Bronchial epithelial cell (primary cell): ENCODE results near the gene DISC1. TPM values are rescaled to one million over a fixed set of nuclear protein-coding genes. Genes with fewer than 3 reads are reported as not detected.
"Not testable (repeated sequence)": the region's sequence is repeated elsewhere in the genome, so short reads cannot be mapped to it uniquely, and the experiment has no call there.

Experiments used
- DNase-seq: peaks from one replicate; pipeline ENCODE4 v3.0.0-alpha.2; 2010; ENCODE audit warnings: low read depth
- FAIRE-seq: peaks from 2 replicates; lab custom pipeline; 2011; peaks lifted over from hg19 to GRCh38; lab: Jason Lieb, UNC
- H3K27me3 ChIP-seq: 2 replicates; pipeline ENCODE4 v1.5.1; 2011; ENCODE audit warnings: low read length; ENCODE audit not compliant: control insufficient read depth, insufficient read depth
- H3K36me3 ChIP-seq: 2 replicates; pipeline ENCODE4 v1.5.1; 2011; ENCODE audit warnings: low read length; ENCODE audit not compliant: control insufficient read depth, insufficient read depth
- H3K4me3 ChIP-seq: 2 replicates; pipeline ENCODE4 v1.5.1; 2011; ENCODE audit warnings: mild to moderate bottlenecking, low read depth, low read length, control low read depth
- CTCF ChIP-seq: IDR thresholded peaks from 2 replicates; pipeline ENCODE4 v1.5.1; 2011; ENCODE audit warnings: mild to moderate bottlenecking, moderate library complexity, low read length, control low read depth, inconsistent platforms; ENCODE audit not compliant: insufficient read depth, severe bottlenecking
- total RNA-seq: library from RNA; depleted of rRNA; stranded (reverse); fragments of >200 nt; gene quantifications from 2 replicates; pipeline ENCODE4 v1.2.1, GENCODE V29; 2014

DISC1 gene
- total RNA-seq, 1 donor from 2014 or later: 0.79 TPM

DNA sequence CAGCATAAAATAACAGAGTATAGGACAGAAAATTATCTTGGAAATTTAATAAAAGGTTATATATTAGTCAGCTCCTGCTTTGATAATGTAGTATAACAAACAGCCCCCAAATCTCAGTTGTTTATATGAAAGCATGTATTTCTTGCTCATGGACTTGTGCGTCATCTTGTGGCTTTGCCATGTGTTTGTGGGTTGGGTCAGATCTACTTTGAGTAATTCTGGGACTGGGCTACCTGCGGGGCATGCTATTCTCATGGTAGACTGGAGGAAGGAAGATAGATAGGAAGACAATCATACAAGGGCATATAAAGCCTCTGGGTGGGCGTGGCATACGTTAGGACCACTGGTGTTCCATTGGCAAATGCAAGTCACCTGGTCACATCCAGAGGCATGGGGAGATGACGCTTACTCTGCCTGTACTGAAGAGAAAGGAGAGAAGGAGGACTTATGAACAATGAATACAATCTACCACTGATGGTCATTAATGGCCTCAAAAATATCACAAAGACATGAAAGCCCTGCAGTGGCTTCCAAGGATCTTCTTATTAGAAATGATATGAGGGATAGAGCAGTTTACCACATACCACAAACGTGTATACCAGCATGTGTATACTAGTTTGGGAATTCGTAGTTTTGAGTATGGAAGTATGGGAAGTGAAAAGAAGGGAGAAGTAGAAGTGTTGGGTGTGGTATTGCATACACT is 267.0 kb downstream of the DISC1 start:
- DNase-seq (no peak), FAIRE-seq (no peak)
- Histone ChIP-seq H3K4me3 (no peak overlapping the region), H3K36me3 (no peaks in the 10 kb centered on the region), H3K27me3 (no peaks in the 10 kb centered on the region)
- TF ChIP-seq CTCF: no peak

GRCh38 chr1:231896806-231897205 is 270.2 kb downstream of the DISC1 start:
- no peaks in the 10 kb centered on the region for H3K36me3 ChIP-seq
- H3K27me3 ChIP-seq: no peaks in the 10 kb centered on the region
- FAIRE-seq (no peak), DNase-seq (peak; percentile 61)
- no peak overlapping the region for H3K4me3 ChIP-seq
- no peak for TF ChIP-seq CTCF

GRCh38 chr1:231899046-231899445 is 272.5 kb downstream of the DISC1 start:
- no peak overlapping the region for H3K4me3 ChIP-seq
- FAIRE-seq: peak; percentile 40
- H3K27me3 ChIP-seq: no peaks in the 10 kb centered on the region

GRCh38 chr1:231899713-231900435 is 273.3 kb downstream of the DISC1 start:
- Histone ChIP-seq H3K27me3 (no peaks in the 10 kb centered on the region), H3K4me3 (no peak overlapping the region), H3K36me3 (no peaks in the 10 kb centered on the region)
- TF ChIP-seq CTCF: no peak
- FAIRE-seq (no peak), DNase-seq (no peak)

More at GRCh38 chr1:231899046-231899445, 272.5 kb downstream of the DISC1 start:
- no peak for DNase-seq
- TF ChIP-seq CTCF: no peak
- H3K36me3 ChIP-seq: no peaks in the 10 kb centered on the region

GRCh38 chr1:231903586-231904081 is 277.0 kb downstream of the DISC1 start:
- DNase-seq: no peak
- TF ChIP-seq CTCF: no peak
- H3K36me3 ChIP-seq: no peaks in the 10 kb centered on the region
- no peak overlapping the region for H3K4me3 ChIP-seq
- no peaks in the 10 kb centered on the region for H3K27me3 ChIP-seq
- FAIRE-seq: no peak

GRCh38 chr1:231907310-231907709 is 280.7 kb downstream of the DISC1 start:
- not testable (repeated sequence) for H3K27me3 ChIP-seq, H3K4me3 ChIP-seq, DNase-seq, FAIRE-seq, H3K36me3 ChIP-seq
